Endothelial cell of umbilical vein (primary cell): ENCODE measurements around the gene ACVR1C.

Experiments used
- EZH2 ChIP-seq: IDR thresholded peaks from 2 replicates; pipeline ENCODE4 v1.6.1; 2012; ENCODE audit warnings: borderline replicate concordance, low read depth, mild to moderate bottlenecking, moderate library complexity, low read length, inconsistent platforms; ENCODE audit not compliant: severe bottlenecking
- GATA2 ChIP-seq: IDR thresholded peaks from 2 replicates; pipeline ENCODE4 v1.7.0; 2011; ENCODE audit warnings: low read depth, mild to moderate bottlenecking, moderate library complexity, mixed read lengths, low read length; ENCODE audit not compliant: insufficient read length, insufficient read depth

DNA sequence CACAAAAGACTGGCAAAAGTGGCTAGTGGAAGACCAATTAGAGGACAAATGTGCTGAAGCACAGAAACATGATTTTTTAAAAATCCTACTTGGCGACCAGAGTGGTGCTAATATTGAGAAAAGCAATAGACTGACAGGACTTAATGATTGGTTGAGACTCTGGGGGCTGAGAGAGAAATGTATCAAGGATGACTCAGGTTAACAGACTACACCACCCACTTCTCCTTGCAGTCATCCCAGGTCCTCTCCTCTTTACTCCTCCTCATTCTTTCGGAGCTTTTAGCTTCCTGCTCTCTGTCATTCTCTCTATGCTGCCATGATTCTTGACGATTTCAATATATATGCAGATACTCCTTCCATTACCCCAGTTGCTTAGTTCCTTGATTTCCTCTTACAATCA lies 130.2 kb downstream of the ACVR1C start:
- TF ChIP-seq EZH2 = no peak
- TF ChIP-seq GATA2 = no peak
